HG03135 (cell line): ENCODE results near the gene ZNF555.
"Not testable (repeated sequence)": the region's sequence is repeated elsewhere in the genome, so short reads cannot be mapped to it uniquely, and the experiment has no call there.

Experiments used
- ATAC-seq: cut with Tn5 transposase; IDR thresholded peaks from one replicate; pipeline ENCODE4 v1.9.1; 2021; ENCODE audit warnings: mild to moderate bottlenecking, moderate library complexity; ENCODE audit not compliant: unreplicated experiment

ZNF555 gene

GRCh38 chr19:2840794-2841791, at the start of gene ZNF555:
TSS of gene ZNF555 (plus strand) at chr19:2841475. CDS start at chr19:2841573, 98 bp downstream.
- peak; percentile 92 for ATAC-seq

- no peak for ATAC-seq
Measured at GRCh38 chr19:2791876-2792275, 49.4 kb upstream of the ZNF555 start.

- ATAC-seq, result not testable (repeated sequence)
Measured at GRCh38 chr19:2792666-2793065, 48.6 kb upstream of the ZNF555 start.

DNA sequence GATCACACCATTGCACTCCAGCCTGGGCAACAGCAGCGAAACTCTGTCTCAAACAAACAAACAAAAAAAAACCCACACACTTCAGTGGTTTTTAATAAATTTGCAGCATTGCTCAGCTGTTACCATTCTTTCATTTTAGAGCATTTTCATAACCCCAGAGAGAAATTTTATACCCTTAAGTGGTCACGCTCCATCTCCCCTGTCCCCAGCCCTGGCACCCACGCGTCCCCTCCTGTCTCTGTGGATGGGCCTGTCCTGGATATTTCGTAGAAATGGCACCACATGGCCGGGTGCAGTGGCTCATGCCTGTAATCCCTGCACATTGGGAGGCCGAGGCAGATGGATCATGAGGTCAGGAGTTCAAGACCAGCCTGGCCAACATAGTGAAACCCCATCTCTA, 48.1 kb upstream of the ZNF555 start:
- ATAC-seq, result no peak

DNA sequence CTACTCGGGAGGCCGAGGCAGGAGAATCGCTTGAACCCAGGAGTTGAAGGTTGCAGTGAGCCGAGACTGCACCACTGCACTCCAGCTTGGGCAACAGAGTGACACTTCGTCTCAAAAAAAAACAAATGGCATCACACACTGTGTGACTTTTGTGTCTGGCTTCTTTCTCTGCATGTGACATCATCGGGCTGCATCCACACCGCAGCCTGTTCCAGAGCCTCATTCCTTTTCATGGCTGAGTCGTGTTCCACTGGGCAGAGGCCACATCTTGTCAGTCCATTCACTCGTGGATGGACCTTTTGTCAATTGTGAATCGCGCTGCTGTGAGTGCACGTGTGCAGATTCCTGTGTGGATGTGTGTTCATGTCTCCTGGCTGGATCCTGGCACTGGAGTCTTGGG, 47.7 kb upstream of the ZNF555 start:
- no peak for ATAC-seq

DNA sequence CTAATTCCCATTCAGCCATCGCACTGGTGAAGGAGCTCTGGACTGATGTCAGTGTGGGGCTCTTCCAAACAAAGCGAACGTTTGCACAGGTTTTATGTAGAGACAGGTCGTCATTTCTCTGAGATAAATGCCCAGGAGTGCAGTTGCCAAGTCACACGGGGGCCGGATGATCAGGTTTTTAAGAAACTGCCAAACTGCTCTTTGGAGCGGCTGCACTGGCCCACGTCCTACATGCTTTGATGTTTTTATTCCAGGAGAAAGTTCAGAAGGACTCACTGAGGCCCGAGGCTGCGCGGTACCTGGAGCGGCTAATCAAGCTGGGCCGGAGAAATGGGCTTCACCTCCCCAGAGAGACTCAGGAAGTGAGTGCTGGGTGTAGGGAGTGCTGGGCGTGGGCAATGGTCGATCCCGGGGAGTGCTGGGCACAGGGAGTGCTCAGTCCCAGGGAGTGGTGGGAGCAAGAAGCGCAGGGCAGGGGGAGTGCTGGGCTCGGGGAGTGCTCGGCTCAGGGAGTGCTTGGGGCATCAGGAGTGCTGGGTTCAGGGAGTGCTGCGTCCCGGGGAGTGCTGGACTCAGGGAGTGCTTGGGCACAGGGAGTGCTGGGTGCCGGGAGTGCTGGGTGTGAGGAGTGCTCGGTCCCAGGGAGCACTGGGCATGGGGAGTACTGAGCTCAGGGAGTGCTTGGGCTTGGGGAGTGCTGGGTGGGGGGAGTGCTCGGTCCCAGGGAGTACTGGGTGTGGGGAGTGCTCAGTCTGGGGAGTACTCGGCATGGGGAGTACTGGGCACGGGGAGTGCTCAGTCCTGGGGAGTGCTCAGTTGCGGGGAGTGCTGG, 45.2 kb upstream of the ZNF555 start:
- no peak for ATAC-seq

GRCh38 chr19:2796659-2797266, 44.5 kb upstream of the ZNF555 start:
- ATAC-seq, result no peak

- ATAC-seq, result no peak
Measured at GRCh38 chr19:2797280-2797679, 44.0 kb upstream of the ZNF555 start.

- ATAC-seq, result no peak
Measured at GRCh38 chr19:2798158-2798685, 43.1 kb upstream of the ZNF555 start.

DNA sequence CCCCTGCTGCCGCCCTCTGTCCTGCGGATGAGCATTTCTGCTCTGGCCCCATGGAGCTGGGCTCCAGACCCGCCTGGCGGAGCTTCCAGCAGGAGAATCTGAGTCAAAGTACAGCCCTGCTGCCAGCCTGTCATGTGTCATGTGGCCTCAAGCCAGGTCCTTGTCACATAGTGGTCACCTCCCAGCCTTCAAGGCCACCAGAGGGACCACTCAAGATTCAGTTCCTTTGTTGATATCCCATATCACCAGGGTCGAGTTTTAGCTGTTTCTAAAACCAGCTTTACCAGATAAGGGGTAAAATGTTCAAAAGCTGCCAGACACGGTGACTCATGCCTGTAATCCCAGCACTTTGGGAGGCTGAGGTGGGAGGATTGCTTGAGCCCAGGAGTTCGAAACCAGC, 42.5 kb upstream of the ZNF555 start:
- no peak for ATAC-seq

DNA sequence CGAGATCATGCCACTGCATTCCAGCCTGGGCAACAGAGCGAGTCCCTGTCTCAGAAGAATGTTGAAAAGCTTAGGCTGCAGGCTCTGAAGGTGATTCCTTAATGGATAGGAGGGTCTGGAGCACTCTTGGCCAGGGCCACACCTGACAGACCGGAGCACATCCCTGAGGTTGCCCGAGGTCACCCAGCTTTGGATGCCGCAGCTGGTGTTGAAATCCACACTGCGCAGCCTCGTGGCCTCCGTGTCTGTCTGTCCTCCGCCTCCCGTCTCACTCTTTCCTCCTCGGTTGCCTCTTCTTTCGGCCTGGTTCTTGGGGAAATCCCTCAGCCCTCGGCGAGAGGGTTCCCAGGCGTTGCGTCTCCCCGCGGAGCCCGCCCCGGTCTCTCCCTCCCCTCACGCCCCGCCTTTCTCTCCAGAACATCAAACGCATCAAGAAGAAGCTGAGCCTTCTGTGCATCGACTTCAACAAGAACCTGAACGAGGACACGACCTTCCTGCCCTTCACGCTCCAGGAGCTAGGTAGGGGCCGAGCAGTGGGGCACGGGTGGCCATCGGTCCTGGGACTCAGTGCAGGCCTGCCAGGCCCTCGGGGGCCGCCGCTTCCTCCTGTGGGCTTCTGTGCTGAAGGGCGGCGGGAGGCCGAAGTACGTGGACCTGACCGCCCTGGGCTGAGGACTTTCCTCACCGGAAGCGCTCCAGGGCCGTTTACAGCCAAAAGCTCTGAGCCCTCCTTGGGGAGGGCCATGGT, 41.8 kb upstream of the ZNF555 start:
- no peak for ATAC-seq

- no peak for ATAC-seq
Measured at GRCh38 chr19:2800506-2800905, 40.8 kb upstream of the ZNF555 start.

GRCh38 chr19:2802826-2803225, 38.4 kb upstream of the ZNF555 start:
- no peak for ATAC-seq

DNA sequence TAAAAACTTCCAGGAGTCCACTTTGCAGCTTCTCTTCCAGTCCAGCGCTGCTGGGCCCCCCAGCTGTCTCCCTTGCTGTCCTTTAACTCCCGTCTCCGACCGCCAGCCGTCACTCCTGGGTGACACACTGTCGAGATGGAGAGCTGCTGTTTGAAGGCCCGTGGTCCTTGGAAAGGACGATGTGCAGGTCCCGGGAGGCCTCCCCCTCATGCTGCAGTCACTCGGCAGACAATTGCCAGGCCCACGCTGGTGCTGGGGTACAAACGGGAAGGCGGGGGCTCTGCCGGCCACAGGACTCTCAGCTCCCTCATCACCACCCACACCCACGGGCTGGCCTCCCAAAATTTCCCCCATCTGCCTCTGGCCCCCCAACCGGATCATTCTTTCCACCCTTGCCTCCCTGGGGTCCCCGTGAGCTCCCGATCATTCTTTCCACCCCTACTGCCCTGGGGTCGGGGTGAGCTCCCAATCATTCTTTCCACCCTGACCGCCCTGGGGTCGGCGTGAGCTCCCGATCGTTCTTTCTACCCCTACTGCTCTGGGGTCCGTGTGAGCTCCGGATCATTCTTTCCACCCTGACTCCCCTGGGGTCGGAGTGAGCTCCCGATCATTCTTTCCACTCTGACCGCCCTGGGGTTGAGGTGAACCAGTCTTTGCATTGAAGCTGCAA, 37.7 kb upstream of the ZNF555 start:
- no peak for ATAC-seq

GRCh38 chr19:2804156-2805004, 36.9 kb upstream of the ZNF555 start:
- ATAC-seq, result no peak

DNA sequence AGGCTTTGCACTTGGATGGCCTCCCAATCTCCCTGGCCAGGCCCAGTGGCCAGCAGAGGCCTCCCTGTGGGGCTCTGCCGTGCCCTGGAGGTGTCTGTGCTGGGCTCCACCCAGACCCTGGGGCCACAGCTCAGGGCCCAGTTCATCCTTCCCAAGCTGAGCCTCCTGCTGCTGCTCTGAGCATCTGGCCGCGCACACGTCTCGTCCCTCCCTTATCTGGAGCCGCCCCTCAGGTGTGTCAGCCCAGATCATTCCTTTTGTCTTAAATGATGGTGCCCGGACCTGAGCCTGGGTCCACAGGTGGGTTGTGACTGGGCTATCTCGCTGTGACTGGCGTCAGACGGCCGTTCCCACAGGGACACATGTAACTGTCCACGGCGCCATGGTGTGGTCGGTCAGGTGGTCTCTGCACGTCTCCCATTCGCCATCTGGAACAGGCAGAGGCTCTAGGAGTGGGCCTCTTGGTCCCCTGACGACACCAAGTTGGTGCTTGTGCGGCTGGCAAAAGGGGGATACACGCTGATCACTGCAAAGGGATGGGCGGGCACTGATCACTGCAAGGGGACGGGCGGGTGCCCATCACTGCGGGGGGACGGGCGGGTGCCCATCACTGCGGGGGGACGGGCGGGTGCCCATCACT, 35.9 kb upstream of the ZNF555 start:
- ATAC-seq, result no peak

GRCh38 chr19:2805991-2806649, 35.2 kb upstream of the ZNF555 start:
- no peak for ATAC-seq
